ENCODE measurements around the gene KLHL29.
A peak's percentile ranks its signal among the peaks of the same experiment; 100 is the strongest.

Gene KLHL29

DNA sequence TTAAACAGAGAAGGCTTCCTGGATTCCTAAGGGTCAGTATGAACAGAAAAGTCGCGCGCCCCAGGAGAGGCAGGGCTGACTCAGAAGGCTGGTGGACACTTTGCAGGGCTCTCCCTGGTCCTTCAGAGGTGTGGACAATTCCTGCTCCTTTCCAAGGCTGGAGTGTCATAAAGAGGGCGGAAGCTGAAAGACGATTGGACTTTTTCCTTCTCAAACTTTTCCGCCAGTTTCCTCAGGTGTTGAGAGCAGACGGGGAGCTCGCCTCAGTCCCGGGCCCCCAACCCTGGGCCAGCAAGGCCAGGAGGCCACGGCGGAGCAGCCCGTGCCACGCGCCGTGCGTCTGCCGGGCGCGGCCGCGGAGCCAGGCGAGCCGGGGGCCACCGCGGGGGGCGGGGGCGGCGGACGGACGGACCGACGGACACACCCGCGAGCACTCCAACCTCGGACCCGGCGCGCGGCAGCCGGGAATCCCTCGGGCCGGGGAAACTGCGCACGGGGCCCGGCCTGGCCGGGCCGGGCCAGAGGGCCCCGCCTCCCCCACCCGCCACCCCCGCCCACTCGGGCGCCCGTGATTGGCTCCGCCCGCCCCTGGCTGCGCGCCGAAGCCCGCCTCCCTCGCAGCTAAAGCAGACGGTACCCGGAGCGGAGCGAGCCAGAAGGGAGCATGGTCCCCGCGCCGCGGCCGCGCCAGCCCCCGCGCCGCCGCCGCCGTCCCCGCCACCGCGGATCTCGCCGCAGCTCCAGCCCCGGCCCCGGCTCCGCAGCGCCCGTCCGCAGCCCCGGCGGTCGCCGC is at the start of gene KLHL29:
KLHL29 (plus strand) TSS at position 629 of the 793 bp plus-strand sequence. CDS start 177,018 bp downstream, outside the sequence.
- no peak within 1 kb of the TSS for H2AFZ ChIP-seq (ENCODE audit: low read depth, low read length)
- peak within 1 kb of the TSS; percentile 62 for H3K4me2 ChIP-seq (ENCODE audit: insufficient read depth, low read length)
- H3K4me3 ChIP-seq (ENCODE audit: low read depth in 1 of 2, low read length in 2 of 2) = peak within 1 kb of the TSS in 1 of 2 experiments; percentile 47; a peak in 2 of 4 replicates
- no peaks in the 10 kb centered on the region for H3K27me3 ChIP-seq (ENCODE audit: insufficient read depth, low read length, poor library complexity)
- H3K9me3 ChIP-seq (ENCODE audit: insufficient read depth, low read length, severe bottlenecking) = no peaks in the 10 kb centered on the region
- H3K4me1 ChIP-seq (ENCODE audit: insufficient read depth, low read length) = peaks cover 23% of the 10 kb centered on the region
- H4K20me1 ChIP-seq (ENCODE audit: insufficient read depth, low read length) = no peaks in the 10 kb centered on the region
- no peak within 1 kb of the TSS; the same call in 1 of the 2 replicates for H3K9ac ChIP-seq (ENCODE audit: low read depth, low read length)
- TF ChIP-seq EZH2 (IDR thresholded peaks at IDR 0.05; ENCODE audit: borderline replicate concordance, low read depth, low read length, severe bottlenecking) = no peak
- TF ChIP-seq, protein P1, sequence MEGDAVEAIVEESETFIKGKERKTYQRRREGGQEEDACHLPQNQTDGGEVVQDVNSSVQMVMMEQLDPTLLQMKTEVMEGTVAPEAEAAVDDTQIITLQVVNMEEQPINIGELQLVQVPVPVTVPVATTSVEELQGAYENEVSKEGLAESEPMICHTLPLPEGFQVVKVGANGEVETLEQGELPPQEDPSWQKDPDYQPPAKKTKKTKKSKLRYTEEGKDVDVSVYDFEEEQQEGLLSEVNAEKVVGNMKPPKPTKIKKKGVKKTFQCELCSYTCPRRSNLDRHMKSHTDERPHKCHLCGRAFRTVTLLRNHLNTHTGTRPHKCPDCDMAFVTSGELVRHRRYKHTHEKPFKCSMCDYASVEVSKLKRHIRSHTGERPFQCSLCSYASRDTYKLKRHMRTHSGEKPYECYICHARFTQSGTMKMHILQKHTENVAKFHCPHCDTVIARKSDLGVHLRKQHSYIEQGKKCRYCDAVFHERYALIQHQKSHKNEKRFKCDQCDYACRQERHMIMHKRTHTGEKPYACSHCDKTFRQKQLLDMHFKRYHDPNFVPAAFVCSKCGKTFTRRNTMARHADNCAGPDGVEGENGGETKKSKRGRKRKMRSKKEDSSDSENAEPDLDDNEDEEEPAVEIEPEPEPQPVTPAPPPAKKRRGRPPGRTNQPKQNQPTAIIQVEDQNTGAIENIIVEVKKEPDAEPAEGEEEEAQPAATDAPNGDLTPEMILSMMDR (IDR thresholded peaks at IDR 0.05; ENCODE audit: borderline replicate concordance, extremely low read depth, low read length, poor library complexity, severe bottlenecking) = no peak
- peak; percentile 65 for ATAC-seq (ENCODE audit: insufficient read depth, low read depth)
- no peak within 1 kb of the TSS for H3K27ac ChIP-seq (ENCODE audit: low read length)
- peak; percentile 69 for DNase-seq
- H3K79me2 ChIP-seq (ENCODE audit: insufficient read depth, low read length) = no peaks in the 10 kb centered on the region
- H3K36me3 ChIP-seq (ENCODE audit: insufficient read depth, low read length) = no peaks in the 10 kb centered on the region

DNA sequence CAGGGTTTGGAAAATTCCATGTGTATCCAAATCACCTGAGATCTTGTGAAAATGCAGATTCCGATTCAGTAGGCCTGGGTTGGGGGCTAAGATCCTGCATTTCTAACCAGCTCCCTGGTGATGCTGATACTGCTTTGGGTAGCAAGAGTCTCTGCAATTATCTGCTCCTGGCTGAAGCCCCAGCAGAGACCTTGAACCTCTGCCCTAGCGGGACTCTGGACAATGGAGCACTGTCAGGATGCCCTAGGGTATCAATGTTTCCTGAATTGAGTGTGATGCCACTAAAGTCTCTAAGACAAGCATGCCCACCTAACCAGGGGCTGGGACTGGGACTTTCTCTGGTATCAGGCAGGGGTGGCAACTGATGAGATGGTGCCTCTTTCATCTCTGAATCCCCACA is 49.4 kb upstream of the KLHL29 start:
- Histone ChIP-seq H3K27me3 (ENCODE audit: insufficient read depth, low read length, poor library complexity) (peaks cover 4% of the 10 kb centered on the region), H3K4me3 (ENCODE audit: low read depth in 1 of 2, low read length in 2 of 2) (no peak overlapping the region), H3K27ac (ENCODE audit: low read length) (no peak overlapping the region), H3K79me2 (ENCODE audit: insufficient read depth, low read length) (no peaks in the 10 kb centered on the region), H3K9ac (ENCODE audit: low read depth, low read length) (no peak overlapping the region), H3K9me3 (ENCODE audit: insufficient read depth, low read length, severe bottlenecking) (no peaks in the 10 kb centered on the region), H2AFZ (ENCODE audit: low read depth, low read length) (no peak overlapping the region), H3K36me3 (ENCODE audit: insufficient read depth, low read length) (no peaks in the 10 kb centered on the region), H4K20me1 (ENCODE audit: insufficient read depth, low read length) (no peaks in the 10 kb centered on the region), H3K4me2 (ENCODE audit: insufficient read depth, low read length) (no peak overlapping the region), H3K4me1 (ENCODE audit: insufficient read depth, low read length) (no peaks in the 10 kb centered on the region)
- DNase-seq = no peak
- ATAC-seq (ENCODE audit: insufficient read depth, low read depth) = no peak
- TF ChIP-seq EZH2 (IDR thresholded peaks at IDR 0.05; ENCODE audit: borderline replicate concordance, low read depth, low read length, severe bottlenecking) = no peak
- TF ChIP-seq, protein P1 (IDR thresholded peaks at IDR 0.05; ENCODE audit: borderline replicate concordance, extremely low read depth, low read length, poor library complexity, severe bottlenecking) = no peak

DNA sequence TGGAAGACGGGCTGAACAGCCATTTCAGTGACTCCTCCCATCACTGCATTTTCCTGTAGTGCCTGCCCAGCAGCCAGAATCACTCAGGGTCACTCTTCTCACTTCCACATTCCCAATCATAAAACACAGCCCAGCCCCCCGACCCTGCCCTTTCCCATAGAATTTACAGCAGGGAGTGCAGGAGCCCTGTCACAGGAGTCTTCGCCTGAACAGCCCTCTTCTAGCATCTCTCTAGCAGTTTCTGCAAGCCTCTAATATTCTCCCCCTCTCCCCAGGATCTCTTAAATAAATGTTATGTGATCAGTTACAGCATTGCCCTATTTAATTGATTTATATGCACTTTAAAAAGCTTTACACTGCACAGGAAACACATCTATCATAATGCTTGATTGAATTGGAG is 42.9 kb upstream of the KLHL29 start:
- no peaks in the 10 kb centered on the region for H3K79me2 ChIP-seq (ENCODE audit: insufficient read depth, low read length)
- peaks cover 4% of the 10 kb centered on the region for H3K27me3 ChIP-seq (ENCODE audit: insufficient read depth, low read length, poor library complexity)
- DNase-seq (no peak), ATAC-seq (ENCODE audit: insufficient read depth, low read depth) (no peak)
- H3K9me3 ChIP-seq (ENCODE audit: insufficient read depth, low read length, severe bottlenecking) = no peaks in the 10 kb centered on the region
- H4K20me1 ChIP-seq (ENCODE audit: insufficient read depth, low read length) = no peaks in the 10 kb centered on the region
- no peak overlapping the region for H3K4me2 ChIP-seq (ENCODE audit: insufficient read depth, low read length)
- no peak overlapping the region for H2AFZ ChIP-seq (ENCODE audit: low read depth, low read length)
- H3K4me3 ChIP-seq (ENCODE audit: low read depth in 1 of 2, low read length in 2 of 2) = no peak overlapping the region
- no peak overlapping the region for H3K27ac ChIP-seq (ENCODE audit: low read length)
- no peak for TF ChIP-seq EZH2 (IDR thresholded peaks at IDR 0.05; ENCODE audit: borderline replicate concordance, low read depth, low read length, severe bottlenecking)
- TF ChIP-seq, protein P1 (IDR thresholded peaks at IDR 0.05; ENCODE audit: borderline replicate concordance, extremely low read depth, low read length, poor library complexity, severe bottlenecking) = no peak
- no peaks in the 10 kb centered on the region for H3K4me1 ChIP-seq (ENCODE audit: insufficient read depth, low read length)
- no peak overlapping the region for H3K9ac ChIP-seq (ENCODE audit: low read depth, low read length)
- H3K36me3 ChIP-seq (ENCODE audit: insufficient read depth, low read length) = no peaks in the 10 kb centered on the region

All from DND-41 (cell line).